Small intestine (tissue), 7 donors: ENCODE results near the gene CCDC88C. TPM values are rescaled to one million over a fixed set of nuclear protein-coding genes. Genes with fewer than 3 reads are reported as not detected.

Experiments
- DNase-seq, 2 donors: peaks; one replicate each; pipeline versions ENCODE4 v3.0.0 to v3.0.0-alpha.2; 2013
- FAIRE-seq: peaks from 2 replicates; lab custom pipeline; 2012; peaks lifted over from hg19 to GRCh38; lab: Jason Lieb, UNC
- H3K27ac ChIP-seq, 3 donors: one replicate each; pipeline ENCODE4 v1.5.1; 2013; ENCODE audit warnings: low read length in 2 of 3, mild to moderate bottlenecking in 2 of 3, control low read depth in 1 of 3, inconsistent platforms in 1 of 3, low read depth in 1 of 3, moderate library complexity in 1 of 3
- H3K27me3 ChIP-seq, 3 donors: one replicate each; pipeline ENCODE4 v1.6.1; 2013; ENCODE audit warnings: low read length in 3 of 3, inconsistent platforms in 1 of 3; ENCODE audit not compliant: control insufficient read depth in 3 of 3, insufficient read depth in 3 of 3
- H3K36me3 ChIP-seq, 3 donors: one replicate each; pipeline ENCODE4 v1.6.1; 2013; ENCODE audit warnings: low read length in 3 of 3, inconsistent platforms in 1 of 3, low read depth in 1 of 3, mild to moderate bottlenecking in 1 of 3, moderate library complexity in 1 of 3; ENCODE audit not compliant: control insufficient read depth in 3 of 3, insufficient read depth in 2 of 3
- H3K4me1 ChIP-seq, 3 donors: one replicate each; pipeline ENCODE4 v1.6.1; 2013; ENCODE audit warnings: low read length in 2 of 3, inconsistent platforms in 1 of 3, low read depth in 1 of 3, mild to moderate bottlenecking in 1 of 3, moderate library complexity in 1 of 3; ENCODE audit not compliant: control insufficient read depth in 3 of 3, insufficient read depth in 2 of 3
- H3K4me3 ChIP-seq, 3 donors: one replicate each; pipeline ENCODE4 v1.5.1; 2013; ENCODE audit warnings: low read length in 3 of 3, control low read depth in 1 of 3, inconsistent platforms in 1 of 3, low read depth in 1 of 3, mild to moderate bottlenecking in 1 of 3, moderate library complexity in 1 of 3
- H3K9me3 ChIP-seq, 2 donors: one replicate each; pipeline ENCODE4 v1.6.1; 2013; ENCODE audit warnings: low read depth in 1 of 2, low read length in 1 of 2; ENCODE audit not compliant: control insufficient read depth in 2 of 2, insufficient read depth in 1 of 2
- WGBS, 3 donors: extraction: QIAGEN DNeasy Blood & Tissue Kit; methylation state at CpG; one replicate each; pipeline ENCODE4 v1.1.7; 2013; 5-methylcytosine and 5-hydroxymethylcytosine counted together
- polyA plus RNA-seq, 4 donors: library from polyadenylated mRNA; stranded (reverse) in 3 of 4; unstranded in 1 of 4; fragments of 200-250 nt in 3 of 4; fragments of 120-200 nt in 1 of 4; gene quantifications; one replicate each; pipeline versions ENCODE4 v1.2.1 to v1.2.3, GENCODE V29; 2013
- donor health status: healthy with polysubstance abuse.
- donor health status: control.
- donor health status: control.
- donor health status: Bipolar disorder and iron deficiency.
- donor health status: healthy.

Gene CCDC88C
- polyA plus RNA-seq, 4 donors = 13.2 to 25.9 (median 18.3) TPM

DNA sequence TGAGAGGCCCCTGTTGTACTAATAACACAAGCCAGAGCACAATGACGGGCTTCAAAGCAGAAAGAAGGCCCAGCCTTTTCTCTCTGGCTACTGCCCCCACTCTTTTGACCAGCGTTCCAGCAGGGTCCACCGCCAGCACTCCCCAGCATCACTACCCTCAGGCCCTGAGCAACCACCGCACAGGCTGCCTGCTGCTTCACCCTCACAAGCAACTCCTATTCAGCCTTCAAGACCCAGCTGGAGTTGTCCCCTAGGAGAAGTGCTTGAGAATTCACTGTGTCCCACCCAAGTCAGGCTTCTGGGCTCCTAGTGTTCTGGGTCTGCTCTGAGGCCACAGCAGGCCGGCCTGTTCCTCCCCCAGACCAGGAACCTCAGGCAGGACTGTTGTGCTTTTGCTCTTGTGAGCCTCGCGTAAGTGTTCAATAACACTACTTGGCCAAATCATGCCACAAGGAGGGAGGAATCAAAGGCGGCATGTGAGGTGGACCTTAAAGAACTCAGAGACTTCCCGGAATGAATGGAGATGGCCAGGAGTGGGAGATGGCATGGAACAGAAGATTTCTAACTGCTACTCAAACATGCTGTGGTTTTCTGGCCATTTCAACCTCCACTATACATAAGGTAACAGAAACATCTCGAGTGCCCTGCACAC, 89.8 kb downstream of the CCDC88C start:
- WGBS, 3 donors = 93 to 96% (median 94%) methylated on average over 10 of the region's 10 CpGs
- no peak for DNase-seq
- no peak overlapping the region for H3K4me3 ChIP-seq
- no peaks in the 10 kb centered on the region for H3K9me3 ChIP-seq
- peaks cover 0 to 86% (median 4%) of the 10 kb centered on the region in 3 donors for H3K36me3 ChIP-seq
- no peak for FAIRE-seq
- peaks cover 3 to 26% (median 8%) of the 10 kb centered on the region in 3 donors for H3K4me1 ChIP-seq
- H3K27me3 ChIP-seq = no peaks in the 10 kb centered on the region
- peak overlapping the region in 1 of 3 donors; percentile 11 for H3K27ac ChIP-seq

- no peaks in the 10 kb centered on the region for H3K9me3 ChIP-seq
- peak overlapping the region in 1 of 3 donors; percentile 11 for H3K27ac ChIP-seq
- H3K27me3 ChIP-seq = no peaks in the 10 kb centered on the region
- WGBS, 3 donors = 81 to 95% (median 93%) methylated on average over 7 of the region's 7 CpGs
- H3K36me3 ChIP-seq = peaks cover 0 to 88% (median 4%) of the 10 kb centered on the region in 3 donors
- no peak for FAIRE-seq
- H3K4me3 ChIP-seq = no peak overlapping the region
- DNase-seq = no peak
- H3K4me1 ChIP-seq = peaks cover 3 to 20% (median 5%) of the 10 kb centered on the region in 3 donors
Observed at GRCh38 chr14:91327250-91327595, 90.4 kb downstream of the CCDC88C start.

- FAIRE-seq = no peak
- peaks cover 0 to 88% (median 4%) of the 10 kb centered on the region in 3 donors for H3K36me3 ChIP-seq
- 76 to 87% (median 80%) methylated on average over 14 of the region's 14 CpGs for WGBS, 3 donors
Observed at GRCh38 chr14:91326514-91327249, 90.9 kb downstream of the CCDC88C start.

DNA sequence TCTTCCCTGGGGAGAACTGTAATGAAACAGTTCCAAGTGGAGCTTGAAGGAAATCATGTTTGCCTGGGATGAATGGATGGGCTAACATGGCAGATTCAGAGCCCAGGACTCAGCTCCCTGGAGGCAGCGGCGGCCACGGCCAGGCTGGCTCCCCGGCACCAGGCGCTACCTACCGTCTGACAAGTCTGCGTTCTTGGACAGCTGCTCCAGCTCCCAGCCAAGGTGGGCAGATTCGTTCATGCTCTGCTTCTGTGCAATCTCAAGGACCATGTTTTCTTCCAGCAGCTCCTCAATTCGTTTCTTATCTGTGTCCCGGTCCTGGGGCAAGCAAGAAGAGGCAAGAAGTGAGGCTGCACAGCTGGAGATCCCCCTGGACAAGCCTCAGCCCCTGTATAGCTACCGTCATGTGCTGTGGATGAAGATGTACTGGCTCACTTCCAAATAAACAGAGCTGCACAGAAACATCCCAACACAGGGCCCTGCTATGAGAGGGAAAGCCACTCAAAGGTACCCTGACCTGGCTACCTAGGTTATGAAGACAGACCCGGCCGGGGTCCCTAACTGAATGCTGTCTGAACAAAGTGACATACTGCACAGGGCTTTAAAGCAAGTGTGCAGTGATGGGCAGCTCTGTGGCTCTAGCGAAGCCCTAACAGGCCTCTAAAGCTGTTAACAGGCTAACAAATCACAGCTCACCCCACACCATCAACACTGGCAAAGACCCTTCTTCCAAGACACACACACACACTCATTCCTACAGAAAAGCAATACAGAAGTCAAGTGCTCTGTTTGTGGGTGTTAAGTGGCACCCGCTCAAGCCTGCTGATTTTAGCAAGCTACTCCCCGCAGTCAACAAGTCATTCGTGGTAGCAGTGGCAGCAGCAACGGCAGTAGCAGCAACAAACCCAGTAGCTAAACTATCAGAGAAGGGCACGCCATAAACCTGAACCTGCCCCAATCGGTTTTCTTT, 92.7 kb downstream of the CCDC88C start:
- Histone ChIP-seq H3K36me3 (peaks cover 0 to 88% (median 4%) of the 10 kb centered on the region in 3 donors), H3K4me1 (peaks cover 2 to 9% (median 3%) of the 10 kb centered on the region in 3 donors), H3K4me3 (no peak overlapping the region), H3K9me3 (no peaks in the 10 kb centered on the region), H3K27ac (peak overlapping the region in 2 of 3 donors; percentile 57 to 89), H3K27me3 (no peaks in the 10 kb centered on the region)
- WGBS, 3 donors = 75 to 85% (median 84%) methylated on average over 20 of the region's 20 CpGs
- FAIRE-seq (no peak), DNase-seq (no peak)

More at GRCh38 chr14:91326514-91327249, 90.9 kb downstream of the CCDC88C start:
- no peaks in the 10 kb centered on the region for H3K27me3 ChIP-seq
- no peak overlapping the region for H3K4me3 ChIP-seq
- H3K9me3 ChIP-seq = no peaks in the 10 kb centered on the region
- DNase-seq = peak in 1 of 2 donors; percentile 72
- H3K4me1 ChIP-seq = peaks cover 3 to 15% (median 4%) of the 10 kb centered on the region in 3 donors
- H3K27ac ChIP-seq = peak overlapping the region in 1 of 3 donors; percentile 11

DNA sequence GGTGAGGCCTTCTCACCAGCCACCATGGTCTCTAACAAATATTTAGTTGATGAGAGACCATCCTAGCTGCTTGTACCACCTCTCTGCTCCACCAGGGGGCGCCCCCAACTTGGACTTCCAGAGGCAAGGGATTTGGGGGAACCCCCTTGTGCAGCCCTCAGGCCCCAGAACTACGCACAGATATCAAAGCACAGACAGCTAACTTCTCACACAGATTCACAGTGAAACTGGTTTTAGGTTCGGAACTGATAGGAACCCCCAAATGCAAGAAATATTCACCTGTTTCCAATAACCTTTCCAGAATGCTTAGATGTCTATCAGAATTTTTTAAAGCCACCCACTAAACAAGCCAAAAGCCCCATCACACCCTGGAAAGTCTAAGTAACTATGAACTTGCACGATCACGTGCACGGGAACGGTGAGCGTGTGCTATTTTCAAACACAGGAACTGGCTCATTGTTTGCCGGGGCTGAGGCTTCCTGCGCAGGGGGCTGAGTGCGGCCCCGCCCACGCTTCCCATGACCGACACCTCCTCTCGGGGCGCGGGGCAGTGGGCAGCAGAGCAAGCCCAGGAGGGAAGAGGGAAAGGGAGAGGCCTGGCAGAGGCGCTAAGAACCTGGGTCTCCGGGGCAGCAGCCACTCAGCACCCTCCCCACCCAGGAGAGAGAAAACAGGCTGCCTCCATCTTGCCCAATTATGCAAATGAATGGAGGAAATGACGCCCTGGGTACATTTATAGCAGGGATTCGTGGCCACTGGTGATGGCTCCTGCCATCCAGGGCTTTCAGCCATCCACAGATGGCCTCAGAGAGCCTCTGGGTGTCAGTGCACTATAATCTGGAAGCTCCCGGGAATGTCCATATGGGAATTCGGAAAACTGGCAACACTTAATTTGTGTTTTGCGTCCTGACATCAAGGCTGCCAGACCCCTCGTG, 93.7 kb downstream of the CCDC88C start:
- no peaks in the 10 kb centered on the region for H3K9me3 ChIP-seq
- WGBS, 3 donors = 37 to 74% (median 50%) methylated on average over 25 of the region's 25 CpGs
- H3K4me3 ChIP-seq = peak overlapping the region in 1 of 3 donors; percentile 14
- FAIRE-seq = no peak
- H3K27ac ChIP-seq = peak overlapping the region in 2 of 3 donors; percentile 57 to 89
- peak; percentile 78 to 87 for DNase-seq
- peaks cover 0 to 86% (median 4%) of the 10 kb centered on the region in 3 donors for H3K36me3 ChIP-seq
- no peaks in the 10 kb centered on the region for H3K27me3 ChIP-seq
- H3K4me1 ChIP-seq = peaks cover 2 to 9% (median 3%) of the 10 kb centered on the region in 3 donors

DNA sequence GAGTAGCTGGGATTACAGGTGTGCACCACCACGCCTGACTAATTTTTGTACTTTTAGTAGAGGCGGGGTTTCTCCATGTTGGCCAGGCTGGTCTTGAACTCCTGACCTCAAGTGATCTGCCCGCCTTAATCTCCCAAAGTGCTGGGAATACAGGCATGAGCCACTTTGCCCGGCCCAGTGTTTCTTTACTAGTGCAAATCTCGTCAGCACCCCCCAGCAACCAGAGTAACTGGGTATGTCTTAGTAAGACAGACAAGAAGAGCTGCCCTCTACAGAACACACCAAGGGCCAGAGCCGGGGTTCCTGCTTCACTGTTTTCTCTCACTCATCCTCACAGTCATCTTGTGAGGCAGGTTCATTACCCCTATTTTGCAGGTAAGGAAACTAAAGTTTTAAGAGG, 94.6 kb downstream of the CCDC88C start:
- FAIRE-seq (no peak), DNase-seq (no peak)
- Histone ChIP-seq H3K4me1 (peaks cover 2 to 12% (median 4%) of the 10 kb centered on the region in 3 donors), H3K27me3 (no peaks in the 10 kb centered on the region), H3K27ac (peak overlapping the region in 2 of 3 donors; percentile 57 to 89), H3K9me3 (no peaks in the 10 kb centered on the region), H3K36me3 (peaks cover 0 to 86% (median 4%) of the 10 kb centered on the region in 3 donors), H3K4me3 (no peak overlapping the region)
- 90 to 94% (median 91%) methylated on average over 6 of the region's 6 CpGs for WGBS, 3 donors

GRCh38 chr14:91322623-91323022, 95.0 kb downstream of the CCDC88C start:
- Histone ChIP-seq H3K27me3 (no peaks in the 10 kb centered on the region), H3K27ac (no peak overlapping the region), H3K4me1 (peaks cover 3 to 16% (median 8%) of the 10 kb centered on the region in 3 donors), H3K36me3 (peaks cover 0 to 86% (median 4%) of the 10 kb centered on the region in 3 donors), H3K4me3 (no peak overlapping the region), H3K9me3 (no peaks in the 10 kb centered on the region)
- DNase-seq (no peak), FAIRE-seq (no peak)
- 73 to 91% (median 90%) methylated on average over 6 of the region's 6 CpGs for WGBS, 3 donors
